DOHH2 (cell line): ENCODE results near the gene GATD1.

ENCODE experiments used
- H3F3A ChIP-seq: fragments of 200-600 bp; sonication (generic), shearing (Covaris generic); 2 replicates; pipeline ENCODE4 v1.6.0; 2016; ENCODE audit warnings: antibody characterized with exemption, mild to moderate bottlenecking; ENCODE audit not compliant: control insufficient read depth, insufficient read depth
- H3K27ac ChIP-seq: fragments of 200-600 bp; sonication (generic); 2 replicates; pipeline ENCODE4 v1.5.1; 2014; ENCODE audit warnings: low read depth, mild to moderate bottlenecking, low read length, moderate library complexity
- H3K27me3 ChIP-seq: fragments of 200-600 bp; sonication (generic); 2 replicates; pipeline ENCODE4 v1.6.1; 2014; ENCODE audit warnings: mild to moderate bottlenecking, low read length, mixed read lengths; ENCODE audit not compliant: control insufficient read depth
- H3K36me3 ChIP-seq: fragments of 200-600 bp; sonication (generic); 2 replicates; pipeline ENCODE4 v1.6.1; 2014; ENCODE audit warnings: mild to moderate bottlenecking, low read length, moderate library complexity, mixed read lengths; ENCODE audit not compliant: control insufficient read depth
- H3K4me1 ChIP-seq: fragments of 200-600 bp; sonication (generic); 2 replicates; pipeline ENCODE4 v1.6.1; 2014; ENCODE audit warnings: mild to moderate bottlenecking, low read length, mixed read lengths; ENCODE audit not compliant: control insufficient read depth
- H3K4me2 ChIP-seq: fragments of 200-600 bp; sonication (generic); 2 replicates; pipeline ENCODE4 v1.6.0; 2014; ENCODE audit warnings: mild to moderate bottlenecking, low read length, moderate library complexity
- H3K4me3 ChIP-seq: fragments of 200-600 bp; sonication (generic); 2 replicates; pipeline ENCODE4 v1.5.1; 2014; ENCODE audit warnings: mild to moderate bottlenecking, low read length, mixed read lengths
- H3K79me2 ChIP-seq: fragments of 200-600 bp; sonication (generic); 2 replicates; pipeline ENCODE4 v1.6.1; 2014; ENCODE audit warnings: mild to moderate bottlenecking, low read length, mixed read lengths; ENCODE audit not compliant: control insufficient read depth
- H3K9me2 ChIP-seq: fragments of 200-600 bp; sonication (generic); replicated peaks from 2 replicates; pipeline ENCODE4 v1.6.1; 2014; ENCODE audit warnings: mild to moderate bottlenecking, low read length, mixed read lengths; ENCODE audit not compliant: control insufficient read depth
- H3K9me3 ChIP-seq: fragments of 200-600 bp; sonication (generic); 2 replicates; pipeline ENCODE4 v1.6.1; 2014; ENCODE audit warnings: antibody characterized with exemption, low read length, mixed read lengths; ENCODE audit not compliant: control insufficient read depth, insufficient read depth
- H4K20me1 ChIP-seq: fragments of 200-600 bp; sonication (generic); 2 replicates; pipeline ENCODE4 v1.6.0; 2014; ENCODE audit warnings: low read depth, mild to moderate bottlenecking, antibody characterized with exemption, low read length, moderate library complexity; ENCODE audit not compliant: control insufficient read depth, insufficient read depth
- EZH2phosphoT487 ChIP-seq: fragments of 200-600 bp; sonication (generic); IDR thresholded peaks from 2 replicates; pipeline ENCODE4 v1.6.1; 2017; ENCODE audit warnings: borderline replicate concordance, mild to moderate bottlenecking, antibody characterized with exemption, low read length, moderate library complexity, mixed read lengths
- TF ChIP-seq, protein P1 (sequence below): fragments of 200-600 bp; sonication (generic); IDR thresholded peaks from one replicate; pipeline ENCODE4 v1.5.1; 2014; ENCODE audit warnings: antibody characterized with exemption, mild to moderate bottlenecking, low read depth, low read length; ENCODE audit not compliant: poor library complexity, severe bottlenecking

Gene GATD1

DNA sequence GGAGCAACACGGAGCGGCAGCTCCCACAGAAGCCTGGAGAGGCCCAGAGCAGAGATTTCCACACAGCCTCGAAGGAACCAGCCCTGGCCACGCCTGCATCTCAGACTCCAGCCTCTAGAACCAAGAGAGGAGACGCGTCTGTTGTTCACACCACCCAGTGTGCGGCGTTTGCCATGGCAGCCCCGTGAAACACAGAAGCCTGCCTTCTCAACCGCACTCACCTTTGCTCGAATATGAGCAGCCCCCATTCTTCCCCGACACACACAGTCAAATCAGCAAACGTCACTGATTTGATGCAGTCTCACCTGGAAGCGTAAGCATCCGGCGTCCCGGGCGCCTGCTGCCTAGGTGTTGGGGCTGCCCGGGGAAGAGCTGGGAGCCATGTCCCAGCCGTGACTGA is 44.2 kb downstream of the GATD1 start:
- H3K4me2 ChIP-seq = no peak overlapping the region
- no peaks in the 10 kb centered on the region for H3K9me3 ChIP-seq
- no peaks in the 10 kb centered on the region for H3K9me2 ChIP-seq
- H3K79me2 ChIP-seq = no peaks in the 10 kb centered on the region
- no peaks in the 10 kb centered on the region for H4K20me1 ChIP-seq
- H3K4me1 ChIP-seq = no peaks in the 10 kb centered on the region
- no peaks in the 10 kb centered on the region for H3K36me3 ChIP-seq
- no peak overlapping the region for H3K4me3 ChIP-seq
- H3K27me3 ChIP-seq = peaks cover 19% of the 10 kb centered on the region
- TF ChIP-seq EZH2phosphoT487 = no peak
- TF ChIP-seq, protein P1, sequence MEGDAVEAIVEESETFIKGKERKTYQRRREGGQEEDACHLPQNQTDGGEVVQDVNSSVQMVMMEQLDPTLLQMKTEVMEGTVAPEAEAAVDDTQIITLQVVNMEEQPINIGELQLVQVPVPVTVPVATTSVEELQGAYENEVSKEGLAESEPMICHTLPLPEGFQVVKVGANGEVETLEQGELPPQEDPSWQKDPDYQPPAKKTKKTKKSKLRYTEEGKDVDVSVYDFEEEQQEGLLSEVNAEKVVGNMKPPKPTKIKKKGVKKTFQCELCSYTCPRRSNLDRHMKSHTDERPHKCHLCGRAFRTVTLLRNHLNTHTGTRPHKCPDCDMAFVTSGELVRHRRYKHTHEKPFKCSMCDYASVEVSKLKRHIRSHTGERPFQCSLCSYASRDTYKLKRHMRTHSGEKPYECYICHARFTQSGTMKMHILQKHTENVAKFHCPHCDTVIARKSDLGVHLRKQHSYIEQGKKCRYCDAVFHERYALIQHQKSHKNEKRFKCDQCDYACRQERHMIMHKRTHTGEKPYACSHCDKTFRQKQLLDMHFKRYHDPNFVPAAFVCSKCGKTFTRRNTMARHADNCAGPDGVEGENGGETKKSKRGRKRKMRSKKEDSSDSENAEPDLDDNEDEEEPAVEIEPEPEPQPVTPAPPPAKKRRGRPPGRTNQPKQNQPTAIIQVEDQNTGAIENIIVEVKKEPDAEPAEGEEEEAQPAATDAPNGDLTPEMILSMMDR = no peak
- no peak overlapping the region for H3K27ac ChIP-seq
- H3F3A ChIP-seq = no peaks in the 10 kb centered on the region

DNA sequence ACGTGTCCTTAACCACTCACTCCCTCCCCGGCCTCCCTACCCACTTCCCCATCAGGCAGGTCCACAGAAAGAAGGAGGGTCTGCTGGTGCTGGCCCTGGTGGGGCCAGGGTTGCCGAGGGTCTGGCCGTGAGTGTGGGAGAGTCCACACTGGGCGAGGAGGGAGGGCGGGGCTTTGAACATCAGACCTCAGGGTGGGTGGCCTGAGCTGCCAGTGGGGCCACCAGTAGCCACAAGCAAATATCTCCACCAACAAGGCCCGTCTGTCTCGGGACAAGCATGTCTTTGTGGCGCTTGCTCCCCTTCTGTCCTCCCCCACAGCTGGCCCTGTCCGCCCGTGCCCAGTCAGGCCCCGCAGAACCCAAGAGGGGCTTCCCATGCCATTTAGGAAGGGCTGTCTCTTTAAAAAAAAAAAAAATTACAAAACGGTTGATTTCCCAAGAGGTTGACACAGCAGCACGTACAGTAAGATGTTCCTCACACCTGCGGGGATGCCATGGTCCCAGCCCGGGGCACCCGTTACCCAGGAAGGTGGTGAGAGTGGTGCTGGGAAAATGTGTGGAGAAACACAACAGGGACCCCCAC is 47.7 kb downstream of the GATD1 start:
- Histone ChIP-seq H3F3A (0 out of 2 replicates have a peak, but pooled peaks cover 2% of the 10 kb centered on the region), H3K27me3 (peaks cover 23% of the 10 kb centered on the region), H3K36me3 (no peaks in the 10 kb centered on the region), H3K27ac (no peak overlapping the region), H3K4me1 (peaks cover 19% of the 10 kb centered on the region), H3K9me2 (no peaks in the 10 kb centered on the region), H3K79me2 (no peaks in the 10 kb centered on the region), H3K4me2 (no peak overlapping the region), H3K4me3 (no peak overlapping the region), H4K20me1 (no peaks in the 10 kb centered on the region), H3K9me3 (no peaks in the 10 kb centered on the region)
- no peak for TF ChIP-seq EZH2phosphoT487
- TF ChIP-seq, protein P1 = no peak

DNA sequence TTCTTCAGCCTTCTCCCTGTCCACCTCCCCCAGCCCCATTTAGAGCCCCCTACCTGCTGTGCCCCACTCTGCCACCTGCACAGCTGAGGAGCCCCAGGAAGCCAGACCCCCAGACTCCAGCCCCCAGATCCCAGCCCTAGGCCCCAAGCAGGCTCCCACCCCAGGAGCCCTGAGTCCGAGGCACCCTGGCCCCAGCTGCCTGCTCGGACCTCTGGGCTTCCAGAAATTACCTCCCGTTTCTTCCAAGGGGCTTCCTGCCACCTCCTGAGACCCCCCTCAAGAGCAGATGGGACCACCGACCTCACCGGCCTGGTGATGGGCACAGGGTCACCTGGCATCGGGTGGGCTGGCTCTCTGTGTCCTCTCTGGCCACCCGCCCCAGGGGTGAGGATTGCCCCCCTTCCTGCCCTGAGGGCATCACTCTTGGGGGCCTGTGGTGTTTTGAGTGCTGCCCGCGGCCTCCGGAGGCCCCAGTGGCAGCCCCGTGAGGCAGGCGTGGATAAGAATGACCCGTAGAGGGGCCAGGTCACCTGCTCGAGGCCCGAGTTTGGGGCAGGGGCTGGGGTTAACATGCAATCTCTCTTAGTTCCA is 48.3 kb downstream of the GATD1 start:
- H4K20me1 ChIP-seq = no peaks in the 10 kb centered on the region
- TF ChIP-seq EZH2phosphoT487 = no peak
- TF ChIP-seq, protein P1 = no peak
- no peaks in the 10 kb centered on the region for H3K9me2 ChIP-seq
- H3K4me1 ChIP-seq = peaks cover 19% of the 10 kb centered on the region
- no peak overlapping the region for H3K4me2 ChIP-seq
- no peak overlapping the region for H3K27ac ChIP-seq
- no peaks in the 10 kb centered on the region for H3K9me3 ChIP-seq
- no peaks in the 10 kb centered on the region for H3K36me3 ChIP-seq
- H3K4me3 ChIP-seq = no peak overlapping the region
- H3K27me3 ChIP-seq = peaks cover 25% of the 10 kb centered on the region
- no peaks in the 10 kb centered on the region for H3K79me2 ChIP-seq
- 0 out of 2 replicates have a peak, but pooled peaks cover 2% of the 10 kb centered on the region for H3F3A ChIP-seq
